SH-SY5Y (cell line): Measurements from ENCODE around the gene GPR17.

ENCODE experiments used
- GATA2 ChIP-seq: IDR thresholded peaks from 2 replicates; pipeline ENCODE4 v1.6.1; 2011; ENCODE audit warnings: mild to moderate bottlenecking, low read depth, low read length
- GATA3 ChIP-seq: IDR thresholded peaks from 2 replicates; pipeline ENCODE4 v1.6.1; 2011; ENCODE audit warnings: low read depth, mild to moderate bottlenecking, low read length, moderate library complexity

- TF ChIP-seq GATA2 (no peak), GATA3 (no peak)
These were observed 22.3 kb upstream of the GPR17 start for GRCh38 chr2:127623388-127624319.
